Measurements from ENCODE around the gene SORCS1. TPM values are rescaled to one million over a fixed set of nuclear protein-coding genes. Genes with fewer than 3 reads are reported as not detected.

SORCS1 gene
- total RNA-seq, 2 experiments from 2014 or later: not detected

DNA sequence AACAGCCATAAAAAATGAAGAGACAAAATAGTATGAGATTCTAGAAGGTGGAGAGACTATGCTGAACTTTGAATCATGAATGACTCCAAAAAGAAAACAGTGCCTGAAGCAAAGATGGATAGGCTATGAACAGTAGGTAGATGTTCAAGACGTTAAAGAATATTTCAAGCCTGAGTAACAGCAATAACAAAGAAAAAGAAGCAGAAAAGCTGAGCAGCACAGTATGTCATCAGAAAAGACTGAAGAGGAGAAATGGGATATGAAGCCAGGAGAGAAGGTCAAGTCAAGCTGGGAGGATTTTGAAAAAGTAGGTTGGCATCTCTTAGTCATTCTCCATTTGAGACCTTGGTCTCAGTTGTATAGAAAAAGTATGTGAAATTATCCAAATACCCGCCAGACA lies 484.4 kb downstream of the SORCS1 start:
- H3K4me3 ChIP-seq (ENCODE audit: low read length): no peak overlapping the region
- CTCF ChIA-PET: no interaction called here
- no peaks in the 10 kb centered on the region for H3K4me1 Mint-ChIP-seq (ENCODE audit: low read depth)
- no peaks in the 10 kb centered on the region for H3K4me1 ChIP-seq (ENCODE audit: insufficient read depth, low read length)
- peaks cover 0 to 4% of the 10 kb centered on the region in 2 experiments for H3K9me3 ChIP-seq (ENCODE audit: control insufficient read depth in 1 of 2, insufficient read depth in 1 of 2, low read length in 2 of 2)
- H3K27me3 ChIP-seq (ENCODE audit: control insufficient read depth in 1 of 2, insufficient read depth in 2 of 2, low read length in 2 of 2): no peaks in the 10 kb centered on the region
- no peak overlapping the region for H3K27ac ChIP-seq (ENCODE audit: low read depth in 1 of 2, low read length in 2 of 2)
- intact Hi-C loops (cut with DNase I, micrococcal nuclease): no loop called here
- no peaks in the 10 kb centered on the region for H3K36me3 ChIP-seq (ENCODE audit: insufficient read depth, low read length)
- H3K9me3 Mint-ChIP-seq: peaks cover 10% of the 10 kb centered on the region
- POLR2A ChIA-PET: no interaction called here
- DNase-seq (no peak), ATAC-seq (ENCODE audit: poor library complexity) (no peak)
- H3K27ac Mint-ChIP-seq: no peak overlapping the region
- no peak overlapping the region for H3K4me3 Mint-ChIP-seq
- no peaks in the 10 kb centered on the region for H3K27me3 Mint-ChIP-seq
- H3K36me3 Mint-ChIP-seq (ENCODE audit: low read depth): no peaks in the 10 kb centered on the region
- TF ChIP-seq CTCF (IDR thresholded peaks at IDR 0.05): no peak

DNA sequence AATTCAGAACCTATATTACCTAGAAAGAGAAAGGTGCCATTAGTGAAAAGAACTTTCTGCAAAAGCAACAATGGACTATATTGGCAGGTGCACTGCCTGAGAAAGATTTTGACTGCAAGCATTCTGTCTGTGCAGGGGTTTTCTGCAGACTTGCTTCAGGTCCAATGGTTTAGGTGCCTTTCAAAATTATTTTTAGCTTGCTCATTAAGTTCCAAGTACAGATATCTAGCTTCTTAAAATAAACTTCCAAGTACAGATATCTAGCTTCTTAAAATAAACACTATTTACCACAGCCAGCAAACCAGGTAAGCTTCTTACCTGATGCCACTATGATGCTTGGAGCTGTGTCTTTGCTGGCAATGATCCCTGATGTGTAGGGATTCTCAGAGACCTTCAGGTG lies 485.2 kb downstream of the SORCS1 start:
- Histone ChIP-seq H3K36me3 (ENCODE audit: insufficient read depth, low read length) (no peaks in the 10 kb centered on the region), H3K9me3 (ENCODE audit: control insufficient read depth in 1 of 2, insufficient read depth in 1 of 2, low read length in 2 of 2) (peaks cover 0 to 4% of the 10 kb centered on the region in 2 experiments), H3K27ac (ENCODE audit: low read depth in 1 of 2, low read length in 2 of 2) (no peak overlapping the region), H3K4me1 (ENCODE audit: insufficient read depth, low read length) (no peaks in the 10 kb centered on the region), H3K4me3 (ENCODE audit: low read length) (no peak overlapping the region), H3K27me3 (ENCODE audit: control insufficient read depth in 1 of 2, insufficient read depth in 2 of 2, low read length in 2 of 2) (no peaks in the 10 kb centered on the region)
- DNase-seq (no peak), ATAC-seq (ENCODE audit: poor library complexity) (no peak)
- TF ChIP-seq CTCF (IDR thresholded peaks at IDR 0.05): no peak
- CTCF ChIA-PET: no interaction called here
- intact Hi-C loops (cut with DNase I, micrococcal nuclease): no loop called here
- peaks cover 10% of the 10 kb centered on the region for H3K9me3 Mint-ChIP-seq
- no peaks in the 10 kb centered on the region for H3K4me1 Mint-ChIP-seq (ENCODE audit: low read depth)
- H3K27me3 Mint-ChIP-seq: no peaks in the 10 kb centered on the region
- H3K36me3 Mint-ChIP-seq (ENCODE audit: low read depth): no peaks in the 10 kb centered on the region
- H3K4me3 Mint-ChIP-seq: no peak overlapping the region
- H3K27ac Mint-ChIP-seq: no peak overlapping the region
- POLR2A ChIA-PET: no interaction called here

DNA sequence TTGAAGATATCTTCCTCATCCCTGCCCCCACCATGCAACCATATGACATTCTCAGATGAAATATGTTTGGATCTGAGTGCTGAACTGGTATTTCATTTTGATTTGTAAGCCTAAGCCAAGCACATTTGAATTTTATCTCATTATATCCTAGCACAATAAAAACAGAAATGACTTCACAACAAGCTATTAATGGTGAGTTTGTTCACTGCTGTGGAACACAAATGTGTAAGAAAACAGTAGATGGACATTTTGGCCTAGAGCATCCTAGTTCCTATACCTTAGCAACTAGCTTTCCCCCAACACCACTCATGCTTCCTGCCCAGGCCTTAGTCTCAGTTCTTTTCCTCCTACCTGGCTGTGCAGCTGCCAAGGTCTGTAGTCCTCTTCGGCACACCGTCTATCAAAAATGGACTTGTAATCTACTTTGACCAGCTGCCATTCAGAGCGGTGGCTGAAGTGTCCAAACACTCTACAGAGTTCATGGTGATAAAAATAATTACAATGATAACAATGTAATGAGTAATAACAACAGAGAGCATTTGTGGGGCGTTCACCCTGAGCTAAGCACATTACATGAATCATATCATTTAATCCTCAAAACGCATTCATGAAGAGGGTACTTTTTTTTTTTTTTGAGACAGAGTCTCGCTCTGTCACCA lies 491.9 kb downstream of the SORCS1 start:
- H3K4me3 Mint-ChIP-seq: no peak overlapping the region
- no peaks in the 10 kb centered on the region for H3K27me3 Mint-ChIP-seq
- ATAC-seq (ENCODE audit: poor library complexity): no peak

More for the DNA sequence above, 491.9 kb downstream of the SORCS1 start:
- no peak overlapping the region for H3K27ac Mint-ChIP-seq
- no peaks in the 10 kb centered on the region for H3K4me1 Mint-ChIP-seq (ENCODE audit: low read depth)
- no peak for TF ChIP-seq CTCF (IDR thresholded peaks at IDR 0.05)
- H3K4me3 ChIP-seq (ENCODE audit: low read length): no peak overlapping the region
- intact Hi-C loops (cut with DNase I, micrococcal nuclease): no loop called here
- CTCF ChIA-PET: no interaction called here
- no peak for DNase-seq
- no peaks in the 10 kb centered on the region for H3K27me3 ChIP-seq (ENCODE audit: control insufficient read depth in 1 of 2, insufficient read depth in 2 of 2, low read length in 2 of 2)
- H3K9me3 Mint-ChIP-seq: peaks cover 10% of the 10 kb centered on the region
- H3K9me3 ChIP-seq (ENCODE audit: control insufficient read depth in 1 of 2, insufficient read depth in 1 of 2, low read length in 2 of 2): peaks cover 0 to 4% of the 10 kb centered on the region in 2 experiments
- POLR2A ChIA-PET: no interaction called here
- H3K36me3 ChIP-seq (ENCODE audit: insufficient read depth, low read length): no peaks in the 10 kb centered on the region
- H3K4me1 ChIP-seq (ENCODE audit: insufficient read depth, low read length): no peaks in the 10 kb centered on the region
- no peaks in the 10 kb centered on the region for H3K36me3 Mint-ChIP-seq (ENCODE audit: low read depth)
- no peak overlapping the region for H3K27ac ChIP-seq (ENCODE audit: low read depth in 1 of 2, low read length in 2 of 2)

Data from CD4-positive, alpha-beta T cell (primary cell).